Right lung (tissue), 10 donors: Measurements from ENCODE around the gene RAD9A. TPM values are rescaled to one million over a fixed set of nuclear protein-coding genes. Genes with fewer than 3 reads are reported as not detected.

Experiments used
- DNase-seq, 2 donors: peaks; one replicate each; pipeline ENCODE4 v3.0.0-alpha.2; 2013
- long read RNA-seq, 8 donors: transcript quantifications; one replicate each; lab custom pipeline, GENCODE V29; 2026
- polyA plus RNA-seq, 5 donors: library from polyadenylated mRNA; unstranded; fragments of 120-200 nt; gene quantifications; one replicate each; pipeline versions ENCODE4 v1.2.1 to v1.2.3, GENCODE V29; 2013; ENCODE audit warnings: inconsistent platforms in 1 of 5, low replicate concordance in 1 of 5; ENCODE audit not compliant: insufficient read length in 5 of 5, insufficient read depth in 1 of 5

RAD9A gene
- 10 to 100 TPM; 18.4 to 30.8 (median 24.2) TPM for polyA plus RNA-seq
- long read RNA-seq, donor 1, partial matches to known transcripts, result 249 of 295 reads
- long read RNA-seq, donor 1, other reads (novel, unspliced or antisense), result 44 of 295 reads
- long read RNA-seq, donor 2, partial matches to known transcripts, result 100 of 102 reads
- long read RNA-seq, donor 2, other reads (novel, unspliced or antisense), result 0 of 102 reads
- long read RNA-seq, donor 3, partial matches to known transcripts, result 230 of 277 reads
- long read RNA-seq, donor 3, other reads (novel, unspliced or antisense), result 47 of 277 reads
- long read RNA-seq, donor 4, partial matches to known transcripts, result 6 of 7 reads
- long read RNA-seq, donor 4, other reads (novel, unspliced or antisense), result 0 of 7 reads
- long read RNA-seq, donor 5, partial matches to known transcripts, result 56 of 99 reads
- long read RNA-seq, donor 5, other reads (novel, unspliced or antisense), result 40 of 99 reads
- long read RNA-seq, donor 6, partial matches to known transcripts, result 29 of 90 reads
- long read RNA-seq, donor 6, other reads (novel, unspliced or antisense), result 58 of 90 reads
- long read RNA-seq, donor 7, partial matches to known transcripts, result 0 of 2 reads
- long read RNA-seq, donor 7, other reads (novel, unspliced or antisense), result 0 of 2 reads
- long read RNA-seq, donor 8, partial matches to known transcripts, result 0 of 1 reads
- long read RNA-seq, donor 8, other reads (novel, unspliced or antisense), result 0 of 1 reads

DNA sequence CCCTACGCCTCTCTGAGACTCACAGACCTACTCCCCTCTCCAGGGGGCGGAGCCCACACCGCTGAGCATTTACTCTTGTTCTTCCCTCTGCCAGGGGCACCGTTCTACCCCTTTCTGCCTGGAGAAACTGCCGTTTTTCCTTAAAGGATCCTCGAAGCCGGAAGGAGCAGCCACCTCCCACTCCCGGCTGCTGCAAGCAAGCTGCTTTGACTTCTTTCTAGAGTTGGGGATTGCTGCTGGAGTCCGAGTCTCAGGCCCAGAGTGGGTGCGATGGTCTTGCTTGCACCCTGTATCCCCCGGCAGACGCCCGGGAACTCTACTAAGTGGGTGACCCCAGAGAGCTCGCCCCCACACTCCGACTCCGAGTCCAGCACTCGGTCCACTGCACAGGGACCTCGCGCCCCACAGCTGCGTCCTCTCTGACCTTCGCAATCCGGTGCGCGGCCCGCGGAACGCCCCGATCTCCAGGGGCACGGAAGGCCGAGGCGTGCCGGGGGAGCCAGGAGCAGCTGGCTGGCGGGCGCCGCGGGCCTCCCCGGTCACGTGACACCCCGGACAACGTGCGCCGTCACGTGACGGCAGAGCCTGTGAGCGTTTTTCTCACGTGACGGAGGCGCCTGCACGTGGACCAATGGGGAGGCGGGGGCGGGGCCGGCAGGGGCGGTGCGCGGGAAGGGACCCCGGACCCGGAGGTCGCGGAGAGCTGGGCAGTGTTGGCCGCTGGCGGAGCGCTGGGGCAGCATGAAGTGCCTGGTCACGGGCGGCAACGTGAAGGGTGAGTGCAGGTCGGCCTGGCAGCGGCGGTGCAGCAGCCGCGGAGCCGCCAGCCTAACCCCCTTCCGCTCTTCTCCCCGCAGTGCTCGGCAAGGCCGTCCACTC, at the start of gene RAD9A:
Gene RAD9A, plus strand, starts transcription at position 683 of the 879 bp plus-strand sequence. Its CDS starts 59 bp downstream, at position 742.
- peak; percentile 93 to 95 for DNase-seq

DNA sequence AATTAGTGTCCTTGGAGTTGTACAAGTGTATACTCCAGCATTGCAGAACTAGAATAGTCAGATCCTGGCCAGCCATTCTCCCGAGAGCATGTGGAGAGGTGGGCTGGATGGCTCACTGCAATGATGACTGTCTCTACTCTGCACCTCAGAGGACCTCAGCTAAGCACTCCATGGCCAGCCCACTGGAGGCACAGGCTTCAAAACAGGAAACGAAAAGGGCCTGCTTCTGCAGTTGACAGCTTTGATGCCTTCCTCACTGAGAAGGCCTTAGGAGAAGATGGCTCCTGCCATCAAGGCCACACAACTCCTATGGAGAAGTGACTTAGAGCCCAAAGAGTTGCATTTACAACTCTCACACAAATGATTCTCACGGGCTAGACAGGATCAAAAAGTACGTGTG, 47.5 kb upstream of the RAD9A start:
- no peak for DNase-seq

GRCh38 chr11:67345247-67345919, 46.4 kb upstream of the RAD9A start:
- DNase-seq, result no peak

DNA sequence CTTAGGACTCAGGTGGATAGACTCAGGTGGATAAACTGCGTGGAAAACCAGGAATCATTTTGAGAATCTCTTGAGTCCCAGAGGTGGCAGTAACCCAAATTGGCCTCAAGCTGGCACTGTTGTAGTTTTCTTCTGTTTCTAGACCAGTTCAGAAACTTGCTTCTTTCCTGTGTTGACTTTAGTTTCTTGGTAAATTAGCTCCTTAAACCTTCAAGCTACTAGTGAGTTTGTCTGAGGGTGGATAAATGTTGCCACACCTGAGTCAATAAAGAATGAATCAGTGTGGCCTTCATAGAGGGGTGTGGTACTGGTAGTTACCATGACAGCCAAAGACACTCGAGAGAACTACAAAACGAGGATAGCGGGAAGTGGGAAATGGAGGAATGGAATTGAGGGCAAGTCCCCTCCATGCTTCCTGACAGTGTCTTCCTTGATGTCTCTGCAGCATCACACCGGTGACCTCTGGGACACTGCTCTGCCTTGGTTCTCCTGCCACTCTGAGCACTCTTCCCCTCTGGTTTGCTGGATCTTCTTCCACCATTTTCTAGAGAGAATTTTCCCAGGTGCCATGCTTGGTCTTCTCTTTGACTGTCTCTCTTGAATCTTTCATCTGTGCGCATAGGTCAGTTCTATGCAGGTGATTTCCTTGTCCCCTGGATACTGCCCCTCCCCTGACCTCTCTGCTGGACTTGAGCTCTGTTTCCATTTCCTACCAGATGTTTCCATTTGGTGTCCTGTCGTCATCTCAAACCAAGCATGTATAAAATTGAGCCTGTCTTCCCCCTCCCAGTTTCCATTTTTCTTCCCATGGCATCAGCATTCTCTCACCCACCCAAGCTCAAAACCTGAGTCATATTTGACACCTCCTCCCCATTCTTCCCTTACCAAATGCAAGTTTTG, 45.6 kb upstream of the RAD9A start:
- peak in 1 of 2 donors; percentile 39 for DNase-seq

DNA sequence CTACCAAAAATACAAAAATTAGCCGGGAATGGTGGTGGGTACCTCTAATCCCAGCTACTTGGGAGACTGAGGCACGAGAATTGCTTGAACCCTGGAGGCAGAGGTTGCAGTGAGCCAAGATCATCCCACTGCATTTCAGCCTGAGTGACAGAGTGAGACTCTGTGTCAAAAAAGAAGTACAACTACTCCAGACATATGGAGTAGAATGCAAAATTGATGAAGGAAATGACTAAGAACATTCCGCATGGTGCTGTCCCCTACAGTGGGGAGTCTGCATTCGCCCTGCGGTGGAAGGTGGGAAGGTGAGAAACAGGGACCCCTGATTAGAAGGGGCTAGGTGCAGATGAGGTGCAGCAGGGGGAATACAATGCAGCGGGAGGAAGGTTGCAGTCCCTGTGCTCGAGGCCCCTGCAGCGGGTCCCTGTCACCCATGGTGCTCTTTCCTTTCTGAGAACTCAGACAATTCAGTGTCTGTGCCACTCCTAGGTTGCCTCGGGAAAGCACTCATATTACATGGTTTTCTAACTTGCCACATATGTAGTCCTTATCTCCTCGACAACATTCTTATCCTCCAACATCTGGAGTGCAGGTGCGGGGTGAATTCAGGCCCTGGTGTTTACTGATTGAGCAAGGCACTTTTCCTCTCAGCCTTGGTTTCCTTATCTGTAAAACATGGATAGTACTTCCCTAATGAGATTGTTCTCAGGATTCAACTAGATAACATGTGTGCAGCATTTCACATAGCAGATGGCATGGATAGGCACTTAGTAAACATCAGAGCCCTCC, 43.6 kb upstream of the RAD9A start:
- no peak for DNase-seq

DNA sequence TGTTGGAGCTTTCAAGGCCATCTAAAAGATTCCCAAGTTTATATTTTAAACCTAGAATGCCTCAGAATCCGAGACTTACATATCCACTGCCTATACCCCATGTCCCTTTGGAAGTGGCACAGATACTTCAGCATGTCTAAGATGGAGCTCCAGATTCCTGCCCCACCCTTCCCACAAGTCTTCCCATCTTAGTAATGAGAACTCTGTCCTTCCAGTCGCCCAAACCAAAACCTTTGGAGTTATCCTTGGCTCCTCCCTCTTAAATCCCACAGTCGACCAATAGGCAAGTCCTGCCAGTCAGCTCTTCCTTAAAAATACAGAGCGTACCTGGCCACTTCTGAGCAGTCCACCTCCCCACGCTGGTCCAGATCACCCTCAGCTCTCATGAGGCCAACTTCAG, 42.8 kb upstream of the RAD9A start:
- DNase-seq, result no peak

DNA sequence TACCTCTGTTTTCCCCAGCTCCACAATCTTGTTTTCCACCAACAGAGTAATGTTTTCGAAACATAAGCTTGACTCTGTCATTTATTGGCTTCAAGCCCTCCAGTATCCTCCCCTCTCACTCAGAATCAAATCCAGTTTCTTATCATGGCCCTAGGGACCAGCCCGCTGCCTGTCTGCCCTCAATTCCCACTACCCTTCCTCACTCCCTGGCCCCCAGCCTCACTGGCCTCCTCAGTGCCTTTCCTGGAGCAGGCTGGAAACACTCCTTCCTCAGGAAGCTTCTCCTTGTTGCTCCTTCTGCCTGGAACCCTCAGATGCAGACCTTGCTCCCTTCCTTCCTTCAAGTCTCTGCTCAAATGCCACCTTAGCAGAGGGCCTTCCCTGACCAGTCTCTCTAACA, 42.3 kb upstream of the RAD9A start:
- DNase-seq, result no peak

- DNase-seq, result no peak
Measured at GRCh38 chr11:67349928-67350465, 41.8 kb upstream of the RAD9A start.

DNA sequence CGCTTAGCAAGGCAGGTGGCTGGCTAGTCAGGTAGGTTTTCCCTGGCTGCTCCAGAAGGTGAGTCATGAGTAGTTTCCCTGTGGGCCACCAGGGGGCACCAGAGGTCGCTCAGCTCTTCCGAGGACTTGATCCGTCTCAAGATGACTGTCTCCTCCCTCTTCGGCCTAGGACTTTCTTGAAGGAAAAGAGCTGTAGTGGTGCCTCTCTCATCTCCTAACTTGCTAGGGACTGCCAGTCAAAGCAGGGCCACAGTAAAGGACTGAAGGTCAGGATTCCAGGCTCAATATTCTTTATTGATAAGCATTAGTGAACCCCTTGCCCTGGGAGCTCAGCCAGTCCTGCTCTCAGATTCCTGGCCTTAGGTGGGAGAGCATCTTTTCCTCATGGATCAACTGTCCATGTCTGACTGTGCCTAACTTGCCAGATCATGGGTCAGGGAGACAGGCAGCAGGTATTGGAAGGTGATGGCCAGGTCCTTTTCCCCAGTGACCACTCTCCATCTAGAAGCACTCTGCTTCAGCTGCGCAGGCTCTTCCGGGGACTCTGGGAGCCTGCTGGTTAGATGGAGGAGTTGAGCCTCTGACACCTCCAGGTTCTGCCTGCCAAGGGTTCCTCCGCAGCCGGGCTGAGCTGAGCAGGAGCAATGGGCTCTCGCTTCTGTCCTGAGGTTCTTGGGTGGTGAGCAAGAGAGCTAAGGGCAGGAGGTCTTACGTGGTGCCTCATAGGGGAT, 40.3 kb upstream of the RAD9A start:
- peak in 1 of 2 donors; percentile 79 for DNase-seq

DNA sequence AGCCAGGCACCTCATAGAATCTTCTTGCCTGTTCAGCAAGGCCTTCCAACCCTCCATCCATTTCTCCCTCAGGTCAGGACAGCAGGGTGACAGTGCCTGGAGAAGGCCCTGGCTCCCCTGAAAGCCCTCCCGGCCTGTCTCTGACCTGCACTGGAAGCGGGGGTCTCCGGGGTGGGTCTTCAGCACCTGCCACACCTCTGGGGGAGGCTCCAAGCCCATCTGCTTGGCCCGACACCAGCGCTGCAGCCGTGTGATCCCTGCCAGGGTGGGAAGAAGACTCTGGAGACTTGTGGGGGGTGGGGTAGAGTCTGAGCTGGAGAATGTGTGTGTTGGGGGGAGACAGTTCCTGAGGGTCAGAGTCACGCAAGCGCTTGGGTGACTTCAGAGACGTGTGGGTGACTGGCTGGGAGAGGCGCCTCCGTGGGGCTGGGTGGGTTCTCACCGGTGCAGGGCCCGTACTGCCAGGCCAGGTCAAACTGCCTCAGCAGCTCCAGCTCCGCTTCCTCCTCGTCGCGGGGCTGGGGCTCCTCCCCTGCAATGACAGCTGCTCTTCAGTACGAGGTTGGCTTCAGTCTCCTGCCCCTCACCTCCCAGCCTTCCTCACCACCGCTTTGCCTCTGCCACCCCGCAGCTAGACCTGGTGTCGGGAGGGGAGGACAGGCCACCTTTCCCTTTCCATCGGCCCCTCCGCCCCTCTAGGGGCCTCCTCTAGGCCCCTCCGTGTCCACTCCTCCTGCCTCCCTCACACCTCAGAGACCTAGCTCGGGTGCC, 39.1 kb upstream of the RAD9A start:
- DNase-seq, result no peak

- peak; percentile 94 to 95 for DNase-seq
Measured at GRCh38 chr11:67353317-67354074, 38.3 kb upstream of the RAD9A start, which contains the start of gene POLD4. POLD4 (minus strand) TSS chr11:67353546; CDS start chr11:67353399, 147 bp downstream.

DNA sequence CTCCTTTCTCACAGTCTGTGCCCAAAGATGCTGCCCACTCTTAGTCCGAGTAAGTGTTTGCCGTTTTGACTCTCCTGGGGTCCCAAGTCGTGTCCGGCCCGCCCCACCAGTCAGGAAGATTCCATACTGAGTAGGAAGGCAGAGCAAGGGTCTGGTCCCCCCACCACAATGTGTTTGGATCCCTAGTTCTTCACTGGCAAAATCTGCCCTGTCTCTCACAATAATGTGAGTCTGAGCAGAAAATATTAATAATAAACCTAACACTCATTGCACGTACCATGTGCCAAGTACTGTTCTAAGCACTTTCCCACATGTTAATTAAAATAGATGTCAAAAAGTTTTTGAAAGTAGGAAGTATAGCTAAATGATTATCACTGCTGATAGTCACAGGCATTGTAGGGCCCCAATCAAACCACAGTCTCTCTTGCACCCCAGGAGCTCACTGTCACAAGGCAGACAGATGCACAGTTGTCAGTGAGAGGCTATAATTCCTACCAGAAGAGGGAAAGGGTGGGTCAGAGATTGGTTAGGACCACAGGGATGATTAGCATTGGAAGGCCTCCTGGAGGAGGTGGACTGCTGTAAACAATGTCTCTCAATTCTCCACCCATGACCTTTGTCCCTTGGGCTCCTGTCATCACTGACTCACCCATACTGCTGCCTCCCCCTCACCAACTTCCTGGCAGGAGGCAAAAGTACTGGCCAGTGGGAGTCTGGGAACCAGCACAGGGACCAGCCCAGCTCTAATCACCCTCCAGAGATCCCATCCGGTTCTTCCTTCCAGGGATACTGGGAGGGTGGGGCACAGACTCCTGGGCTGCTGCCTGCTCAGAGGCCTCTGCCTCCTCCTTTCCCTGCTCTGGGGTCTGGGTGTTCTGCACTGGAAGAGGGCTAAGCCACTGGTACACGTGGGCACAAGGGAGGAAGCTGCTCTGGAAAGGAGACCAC, 37.4 kb upstream of the RAD9A start:
- no peak for DNase-seq

DNA sequence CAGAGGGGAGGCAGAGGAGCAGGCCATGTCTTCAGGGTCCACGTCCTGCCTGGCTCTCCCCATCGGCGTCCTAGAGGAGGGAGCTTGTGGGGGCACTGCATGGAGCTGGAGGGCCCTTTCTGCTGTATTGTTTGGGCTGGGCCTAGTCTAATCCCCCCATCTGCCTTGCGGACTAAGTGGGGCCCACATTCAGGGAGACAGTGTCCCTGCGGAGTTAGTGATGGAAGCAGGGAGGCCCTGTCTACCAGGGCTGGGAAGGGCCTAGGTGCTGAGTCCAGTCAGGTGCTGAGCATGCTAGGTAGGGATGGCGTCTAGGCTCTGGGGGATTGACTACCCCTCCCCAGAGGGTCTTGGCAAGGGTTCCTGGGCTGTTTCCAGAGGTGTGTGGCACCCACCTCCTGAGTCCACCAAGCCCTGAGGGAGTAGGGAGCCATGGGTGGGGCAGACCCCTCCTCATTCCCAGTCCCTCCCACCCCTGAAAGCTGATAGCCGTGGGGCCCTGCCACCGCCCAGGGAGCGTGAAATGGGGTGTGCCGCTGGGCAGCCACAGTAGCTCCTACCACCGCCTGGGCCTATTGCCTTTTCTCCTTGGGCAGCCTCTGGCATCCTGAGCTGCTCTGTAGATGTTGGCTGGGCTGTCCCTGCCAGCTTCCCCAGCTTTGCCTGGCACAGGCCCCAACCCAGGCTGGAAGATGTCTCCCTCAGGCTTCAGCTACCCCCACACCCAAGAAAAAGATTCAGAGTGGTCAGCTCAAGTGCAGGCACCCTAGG, 36.6 kb upstream of the RAD9A start:
- DNase-seq, result no peak

DNA sequence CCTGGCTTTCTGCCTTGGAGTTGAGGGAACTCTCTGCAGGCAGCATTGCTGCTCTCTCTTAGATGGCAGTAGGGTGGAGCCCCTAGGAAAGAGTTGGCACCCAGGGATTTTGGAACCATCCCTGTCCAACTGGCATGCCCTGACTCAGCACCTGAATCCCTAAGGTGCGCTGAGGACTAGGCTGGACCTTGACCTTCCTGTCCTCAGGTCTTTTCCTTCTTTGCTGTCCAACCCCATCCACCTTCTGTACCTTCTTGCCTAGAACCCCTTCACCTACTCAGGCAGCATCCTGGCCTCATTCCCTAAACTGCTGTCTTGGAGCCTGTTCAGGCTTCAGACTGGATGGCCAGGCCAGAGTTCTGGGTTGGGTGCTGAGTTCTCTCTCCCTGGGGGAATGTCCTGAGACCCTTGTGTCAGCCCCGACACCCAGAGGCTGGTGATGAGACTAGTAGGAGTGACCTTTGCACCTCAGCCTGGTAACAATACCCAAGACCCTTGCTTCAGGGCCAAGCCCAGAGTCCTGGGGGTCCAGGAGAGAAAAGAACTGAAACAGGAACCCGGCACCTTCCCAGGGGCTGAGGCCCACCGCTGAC, 35.9 kb upstream of the RAD9A start:
- no peak for DNase-seq
